ENCODE measurements around the gene TCEAL5. TPM values are rescaled to one million over a fixed set of nuclear protein-coding genes. Genes with fewer than 3 reads are reported as not detected.
A peak's percentile ranks its signal among the peaks of the same experiment; 100 is the strongest.
"Not testable (repeated sequence)": the region's sequence is repeated elsewhere in the genome, so short reads cannot be mapped to it uniquely, and the experiment has no call there.

TCEAL5 gene
- total RNA-seq, 2 experiments from 2014 or later: not detected

DNA sequence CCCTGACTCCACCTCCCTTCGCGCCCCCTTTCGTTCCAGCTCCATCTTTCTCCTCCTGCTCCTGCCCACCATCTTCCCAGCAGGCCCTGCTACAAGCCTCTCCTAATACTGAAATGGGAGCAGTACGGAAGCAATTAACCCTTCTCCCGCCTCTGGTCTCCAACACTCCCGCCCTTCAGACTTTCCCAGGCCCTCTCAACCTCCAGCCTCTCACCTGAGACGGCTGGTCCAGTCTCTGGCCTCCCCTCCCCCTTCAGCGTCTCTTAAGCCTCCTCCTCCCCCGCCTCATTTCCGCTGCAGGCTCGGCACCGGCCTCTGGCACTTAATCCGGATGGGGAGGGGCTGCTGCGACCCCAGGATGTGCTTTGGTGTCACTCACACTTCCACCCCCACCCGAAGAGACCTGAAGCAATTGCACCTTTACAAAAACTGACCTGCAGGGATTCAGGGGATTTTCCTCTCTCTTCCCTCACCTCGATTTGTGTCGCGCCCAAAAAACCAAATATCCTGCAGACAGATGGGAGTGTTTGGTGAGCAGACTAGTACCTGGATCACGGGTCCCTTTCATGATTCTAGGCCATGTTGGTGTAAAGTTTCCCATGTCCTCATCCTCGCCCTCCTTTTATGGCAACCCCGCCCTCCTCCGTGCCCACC is 22.3 kb downstream of the TCEAL5 start:
- DNase-seq: peak; percentile 44
- peaks cover 20% of the 10 kb centered on the region for H3K4me1 Mint-ChIP-seq
- H3K9me3 Mint-ChIP-seq: no peaks in the 10 kb centered on the region
- H3K27me3 Mint-ChIP-seq: peaks cover 8% of the 10 kb centered on the region
- ChIA-PET POLR2A (no interaction called here), CTCF (no interaction called here)
- peak overlapping the region; percentile 91 for H3K4me3 Mint-ChIP-seq
- H3K27ac Mint-ChIP-seq: peak overlapping the region; percentile 96
- peaks cover 11% of the 10 kb centered on the region for H3K36me3 Mint-ChIP-seq (ENCODE audit: low read depth)

DNA sequence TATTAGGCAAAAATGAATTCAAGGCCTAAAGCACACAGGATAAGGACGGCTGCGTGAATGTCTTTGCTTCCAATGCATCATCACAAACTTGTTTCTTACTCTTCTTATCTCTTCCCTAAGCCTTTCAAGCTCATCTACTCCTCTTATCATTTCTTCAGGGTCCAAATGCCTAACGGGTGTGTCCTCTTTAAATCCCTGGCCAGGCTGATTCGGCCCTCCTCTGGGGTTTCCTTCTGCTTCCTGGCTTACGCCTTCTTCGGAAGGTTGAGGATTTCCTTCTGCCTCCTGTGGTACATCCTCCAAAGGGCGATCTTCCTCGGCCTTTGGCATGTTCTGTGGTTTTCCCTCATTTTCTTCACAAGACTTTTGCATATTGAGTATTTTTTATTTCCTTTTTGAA is 22.9 kb downstream of the TCEAL5 start:
- peaks cover 20% of the 10 kb centered on the region for H3K4me1 Mint-ChIP-seq
- peaks cover 11% of the 10 kb centered on the region for H3K36me3 Mint-ChIP-seq (ENCODE audit: low read depth)
- peaks cover 7% of the 10 kb centered on the region for H3K27me3 Mint-ChIP-seq
- H3K9me3 Mint-ChIP-seq: no peaks in the 10 kb centered on the region
- no peak for DNase-seq
- peak overlapping the region; percentile 96 for H3K27ac Mint-ChIP-seq
- CTCF ChIA-PET: interaction anchor here (1.2 kb wide), 1 partner anchor 16 kb away, joined by 3 read pairs; no protein-coding TSS in a partner anchor
- POLR2A ChIA-PET: no interaction called here
- peak overlapping the region; percentile 91 for H3K4me3 Mint-ChIP-seq

DNA sequence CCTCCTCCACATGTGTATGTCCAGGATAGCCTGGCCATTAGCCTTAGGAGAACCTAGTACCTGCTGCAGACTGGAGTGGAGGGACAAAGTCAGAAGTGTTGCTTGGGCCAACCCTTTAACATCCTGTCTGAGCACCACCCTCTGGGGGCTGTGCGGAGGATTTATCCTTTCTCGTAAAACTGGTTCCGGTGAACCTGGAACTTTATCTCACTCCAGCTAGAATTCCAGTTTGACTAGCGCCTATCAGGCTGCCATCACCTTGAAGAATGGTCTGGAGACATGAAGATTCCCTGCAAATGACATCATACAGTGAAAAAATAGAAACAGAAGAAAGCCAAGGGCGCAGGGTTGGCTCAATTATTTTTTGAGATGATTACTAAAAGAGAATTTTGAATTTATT is 25.6 kb downstream of the TCEAL5 start:
- H3K4me3 Mint-ChIP-seq: no peak overlapping the region
- H3K9me3 Mint-ChIP-seq: no peaks in the 10 kb centered on the region
- H3K36me3 Mint-ChIP-seq (ENCODE audit: low read depth): peaks cover 11% of the 10 kb centered on the region
- H3K27me3 Mint-ChIP-seq: peaks cover 2% of the 10 kb centered on the region
- no peak for DNase-seq
- no peak overlapping the region for H3K27ac Mint-ChIP-seq
- CTCF ChIA-PET: no interaction called here
- peaks cover 20% of the 10 kb centered on the region for H3K4me1 Mint-ChIP-seq
- POLR2A ChIA-PET: no interaction called here

DNA sequence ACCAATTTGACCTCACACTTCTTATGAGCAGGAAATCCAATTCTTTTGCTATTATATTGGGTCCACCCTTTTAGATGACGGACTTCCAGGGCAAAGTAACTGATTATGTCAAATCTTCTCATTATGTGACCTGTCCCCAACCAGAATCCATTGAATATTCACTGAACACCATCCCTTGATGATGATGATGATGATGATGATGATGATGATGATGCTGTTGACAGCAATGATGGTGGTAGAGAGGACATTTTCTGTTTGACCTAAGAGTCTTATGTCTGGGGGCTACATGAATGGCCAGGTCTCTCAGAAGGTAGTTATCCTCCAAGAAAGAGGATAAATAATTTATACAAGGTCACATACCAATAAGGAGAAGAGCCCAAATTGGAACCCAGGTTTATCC is 26.7 kb downstream of the TCEAL5 start:
- DNase-seq: no peak
- no peak overlapping the region for H3K27ac Mint-ChIP-seq
- no peaks in the 10 kb centered on the region for H3K9me3 Mint-ChIP-seq
- peaks cover 10% of the 10 kb centered on the region for H3K4me1 Mint-ChIP-seq
- peaks cover 11% of the 10 kb centered on the region for H3K36me3 Mint-ChIP-seq (ENCODE audit: low read depth)
- no peak overlapping the region for H3K4me3 Mint-ChIP-seq
- ChIA-PET CTCF (no interaction called here), POLR2A (no interaction called here)
- H3K27me3 Mint-ChIP-seq: peaks cover 2% of the 10 kb centered on the region

DNA sequence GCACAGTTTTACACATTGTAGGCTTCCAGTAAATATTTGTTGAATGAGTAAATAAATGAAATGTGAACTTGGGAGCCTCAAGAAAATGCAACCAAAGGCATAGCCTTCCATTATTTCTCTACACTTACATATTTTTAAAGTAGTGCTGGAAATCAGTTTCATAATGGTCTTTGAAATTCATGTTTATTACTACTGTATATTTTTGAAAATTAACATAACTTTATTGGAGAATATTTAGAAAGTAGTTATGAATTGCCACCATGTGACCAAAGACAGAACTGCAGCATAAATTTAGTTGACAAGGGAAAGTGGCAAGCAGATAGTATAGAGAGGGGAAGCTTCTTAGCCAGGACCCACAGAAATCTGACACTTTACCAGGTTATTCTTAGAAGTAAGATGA is 28.0 kb downstream of the TCEAL5 start:
- CTCF ChIA-PET: no interaction called here
- Mint-ChIP-seq H3K4me1 (peaks cover 4% of the 10 kb centered on the region), H3K27me3 (peaks cover 2% of the 10 kb centered on the region), H3K27ac (no peak overlapping the region), H3K36me3 (ENCODE audit: low read depth) (peaks cover 6% of the 10 kb centered on the region), H3K9me3 (no peaks in the 10 kb centered on the region), H3K4me3 (no peak overlapping the region)
- POLR2A ChIA-PET: no interaction called here
- peak; percentile 17 for DNase-seq

DNA sequence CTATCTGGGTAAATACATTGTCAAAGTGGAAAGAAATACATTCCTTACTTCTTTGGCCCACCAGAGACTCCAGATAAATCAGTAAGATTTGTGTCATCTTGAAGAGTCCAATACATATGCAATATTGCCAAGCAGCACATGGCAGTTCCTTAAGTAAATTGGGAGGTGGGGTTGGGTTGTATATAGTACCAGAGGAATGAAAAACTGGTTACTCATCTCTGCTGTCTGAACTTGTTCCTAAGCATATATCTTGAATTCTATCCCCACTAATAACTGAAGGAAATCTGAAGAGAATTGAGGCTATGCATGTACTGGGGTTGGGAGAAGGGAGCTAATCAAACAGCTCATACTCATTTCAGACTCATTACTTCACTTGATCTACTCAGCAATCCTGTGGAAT is 36.4 kb downstream of the TCEAL5 start:
- Mint-ChIP-seq H3K4me1 (no peaks in the 10 kb centered on the region), H3K4me3 (no peak overlapping the region), H3K27ac (no peak overlapping the region), H3K36me3 (ENCODE audit: low read depth) (no peaks in the 10 kb centered on the region), H3K27me3 (peaks cover 15% of the 10 kb centered on the region), H3K9me3 (no peaks in the 10 kb centered on the region)
- ChIA-PET POLR2A (no interaction called here), CTCF (no interaction called here)
- no peak for DNase-seq

DNA sequence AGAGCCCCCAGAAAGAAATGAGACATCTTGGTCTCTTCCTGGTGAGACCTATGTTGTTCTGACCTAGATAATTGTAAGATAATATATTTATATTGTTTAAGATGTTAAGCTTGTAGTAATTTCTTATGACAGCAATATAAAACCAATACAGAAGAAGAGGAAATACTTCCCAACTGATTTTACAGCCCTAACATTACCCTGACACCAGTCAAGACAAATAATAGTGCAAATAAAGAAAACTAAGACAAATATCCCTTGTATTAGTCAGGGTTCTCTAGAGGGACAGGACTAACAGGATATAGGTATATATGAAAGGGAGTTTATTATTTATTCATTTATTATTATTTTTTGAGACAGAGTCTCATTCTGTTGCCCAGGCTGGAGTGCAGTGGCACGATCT is 40.3 kb downstream of the TCEAL5 start:
- DNase-seq: no peak
- Mint-ChIP-seq H3K4me3 (no peak overlapping the region), H3K27me3 (peaks cover 2% of the 10 kb centered on the region), H3K27ac (no peak overlapping the region), H3K36me3 (ENCODE audit: low read depth) (no peaks in the 10 kb centered on the region), H3K4me1 (no peaks in the 10 kb centered on the region), H3K9me3 (no peaks in the 10 kb centered on the region)
- POLR2A ChIA-PET: no interaction called here
- CTCF ChIA-PET: no interaction called here

DNA sequence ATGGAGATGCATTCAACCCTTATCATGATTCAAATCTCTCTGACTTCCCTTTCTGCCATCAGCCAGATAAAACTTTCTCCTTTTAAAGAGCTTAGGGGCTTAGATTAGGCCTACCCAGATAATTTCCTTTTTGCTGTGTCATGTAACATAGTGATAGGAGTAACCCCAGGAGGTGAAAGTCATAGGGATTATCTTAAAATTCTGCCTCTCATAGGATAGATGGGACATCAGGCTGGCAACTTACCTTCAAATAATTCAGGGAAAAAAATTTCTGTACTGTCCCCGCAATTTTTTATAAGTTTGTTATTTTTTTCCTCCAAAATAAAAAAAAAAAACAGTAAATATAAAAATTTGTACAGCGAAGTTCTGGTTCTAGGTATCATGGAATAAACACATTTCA is 40.9 kb downstream of the TCEAL5 start:
- POLR2A ChIA-PET; H3K4me3 Mint-ChIP-seq; H3K27ac Mint-ChIP-seq; H3K9me3 Mint-ChIP-seq; H3K27me3 Mint-ChIP-seq; H3K4me1 Mint-ChIP-seq; H3K36me3 Mint-ChIP-seq (ENCODE audit: low read depth); CTCF ChIA-PET; DNase-seq: not testable (repeated sequence)

DNA sequence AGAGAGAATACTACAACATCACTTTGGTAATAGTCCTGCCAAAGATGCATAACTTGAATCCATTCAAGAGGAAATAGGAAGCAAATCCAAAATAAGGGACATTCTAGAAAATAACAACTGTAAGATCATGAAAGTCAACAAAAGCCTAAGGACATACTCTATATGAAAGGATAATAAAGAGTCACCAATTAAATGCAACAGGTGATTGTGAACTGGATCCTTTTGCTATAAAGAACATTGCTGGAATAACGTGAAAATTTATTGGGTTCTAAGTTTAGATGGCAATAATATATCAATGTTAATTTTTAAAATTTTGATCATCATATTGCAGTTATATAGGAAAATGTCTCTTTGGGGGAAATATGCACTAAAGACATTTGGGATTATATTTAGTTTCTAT is 41.7 kb downstream of the TCEAL5 start:
- H3K4me3 Mint-ChIP-seq: no peak overlapping the region
- no peaks in the 10 kb centered on the region for H3K9me3 Mint-ChIP-seq
- ChIA-PET CTCF (no interaction called here), POLR2A (no interaction called here)
- no peaks in the 10 kb centered on the region for H3K4me1 Mint-ChIP-seq
- H3K36me3 Mint-ChIP-seq (ENCODE audit: low read depth): no peaks in the 10 kb centered on the region
- peaks cover 2% of the 10 kb centered on the region for H3K27me3 Mint-ChIP-seq
- no peak overlapping the region for H3K27ac Mint-ChIP-seq
- DNase-seq: no peak

DNA sequence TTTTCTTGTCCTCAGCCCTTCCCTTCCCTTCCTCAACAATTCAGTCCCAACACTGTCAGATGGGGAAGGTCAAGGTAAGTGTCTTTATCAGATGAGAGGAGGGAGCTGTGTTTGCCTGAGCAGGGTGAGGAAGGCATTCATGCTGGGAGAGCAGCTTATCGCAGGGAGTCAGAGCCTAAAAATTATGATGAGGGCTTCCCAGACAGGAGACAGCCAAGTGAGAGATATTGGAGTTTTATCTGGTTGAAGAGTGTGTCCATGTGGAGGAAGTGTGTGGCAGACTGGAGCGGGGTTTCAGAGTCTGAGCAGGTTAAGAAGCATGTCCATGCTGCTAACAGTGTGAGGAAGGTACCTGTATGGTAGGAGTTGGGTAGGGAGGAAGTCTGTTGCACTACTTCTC is 43.3 kb downstream of the TCEAL5 start:
- ChIA-PET POLR2A (no interaction called here), CTCF (interaction anchor here (0.7 kb wide), 1 partner anchor 11 kb away, joined by 3 read pairs; no protein-coding TSS in a partner anchor)
- H3K9me3 Mint-ChIP-seq: no peaks in the 10 kb centered on the region
- H3K4me3 Mint-ChIP-seq: no peak overlapping the region
- no peaks in the 10 kb centered on the region for H3K4me1 Mint-ChIP-seq
- H3K36me3 Mint-ChIP-seq (ENCODE audit: low read depth): no peaks in the 10 kb centered on the region
- H3K27ac Mint-ChIP-seq: no peak overlapping the region
- DNase-seq: no peak
- H3K27me3 Mint-ChIP-seq: peaks cover 2% of the 10 kb centered on the region

DNA sequence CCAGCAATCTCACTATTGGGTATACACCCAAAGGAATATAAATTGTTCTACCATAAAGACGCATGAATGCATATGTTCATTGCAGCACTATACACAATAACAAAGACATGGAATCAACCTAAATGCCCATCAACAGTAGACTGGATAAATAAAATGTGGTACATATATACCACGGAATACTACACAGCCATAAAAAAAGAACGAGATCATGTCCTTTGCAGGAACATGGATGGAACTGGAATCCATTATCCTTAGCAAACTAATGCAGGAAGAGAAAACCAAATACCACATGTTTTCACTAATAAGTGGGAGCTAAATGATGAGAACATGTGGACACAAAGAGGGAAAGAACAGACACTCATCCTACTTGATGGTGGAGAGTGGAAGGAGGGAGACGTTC is 50.6 kb downstream of the TCEAL5 start:
- H3K36me3 Mint-ChIP-seq (ENCODE audit: low read depth); H3K4me3 Mint-ChIP-seq; CTCF ChIA-PET; H3K27ac Mint-ChIP-seq; DNase-seq; H3K4me1 Mint-ChIP-seq; H3K9me3 Mint-ChIP-seq; POLR2A ChIA-PET: not testable (repeated sequence)
- H3K27me3 Mint-ChIP-seq: peaks cover 40% of the 10 kb centered on the region

Other genes with a start within 250 kb of the TCEAL5 start
- not detected for gene BEX1, start 212.6 kb downstream of the TCEAL5 start, total RNA-seq
- not detected for gene NXF3, start 183.6 kb downstream of the TCEAL5 start, total RNA-seq
- gene BEX4, start 61.6 kb downstream of the TCEAL5 start, total RNA-seq: 10 to 100 TPM in 1 of 2 experiments, 1 to 10 TPM in 1; 9.9 to 11.2 TPM
- 10 to 100 TPM; 35.2 to 48.1 TPM for gene TCEAL8, start 21.6 kb downstream of the TCEAL5 start, total RNA-seq
- gene BEX2, start 34.2 kb upstream of the TCEAL5 start, total RNA-seq: 1 to 10 TPM; 5.0 to 5.3 TPM
- not detected for gene TCEAL7, start 53.5 kb upstream of the TCEAL5 start, total RNA-seq
- not detected for gene TCEAL9, start 79.8 kb upstream of the TCEAL5 start, total RNA-seq
- 1 to 10 TPM; 5.4 to 6.3 TPM for gene BEX3, start 99.8 kb upstream of the TCEAL5 start, total RNA-seq
- gene RAB40A, start 242.7 kb upstream of the TCEAL5 start, total RNA-seq: under 1 TPM; 0.10 to 0.12 TPM

Data from activated CD4-positive, alpha-beta T cell treated with anti-CD3 and anti-CD28 coated beads, Interleukin-2, amount 10 ng/mL, durations not matched to agents 7 days and 5 days (primary cell).